AG09319 (cell line): ENCODE data around the gene AQP2.

Experiments
- DNase-seq: peaks from one replicate; pipeline ENCODE4 v3.0.0-alpha.2; 2010; ENCODE audit warnings: low read depth; ENCODE audit errors: extremely low read depth
- CTCF ChIP-seq: IDR thresholded peaks from 2 replicates; pipeline ENCODE4 v1.5.1; 2011; ENCODE audit warnings: low read depth, mild to moderate bottlenecking, inconsistent platforms, low read length, moderate library complexity

The AQP2 gene

GRCh38 chr12:49970658-49971057 lies 20.1 kb downstream of the AQP2 start:
- TF ChIP-seq CTCF = no peak
- no peak for DNase-seq

- DNase-seq = no peak
- TF ChIP-seq CTCF = no peak
Observed at GRCh38 chr12:49971141-49971540, 20.6 kb downstream of the AQP2 start.

GRCh38 chr12:49972129-49972528 lies 21.6 kb downstream of the AQP2 start:
- DNase-seq = no peak
- no peak for TF ChIP-seq CTCF

- no peak for TF ChIP-seq CTCF
- DNase-seq = no peak
Observed at GRCh38 chr12:49972641-49973360, 22.3 kb downstream of the AQP2 start, which contains the start of gene AQP6. Gene AQP6, plus strand, starts transcription at chr12:49972947. Its CDS starts 227 bp downstream, at chr12:49973174.

GRCh38 chr12:49973361-49973830 lies 22.9 kb downstream of the AQP2 start:
- TF ChIP-seq CTCF = no peak
- DNase-seq = no peak

GRCh38 chr12:49974231-49974675 lies 23.7 kb downstream of the AQP2 start:
- peak; percentile 39 for DNase-seq
- TF ChIP-seq CTCF = peak; percentile 75

- no peak for TF ChIP-seq CTCF
- no peak for DNase-seq
Observed at GRCh38 chr12:49974677-49975317, 24.3 kb downstream of the AQP2 start.
